ENCODE measurements around the gene LRMDA. TPM values are rescaled to one million over a fixed set of nuclear protein-coding genes. Genes with fewer than 3 reads are reported as not detected.

The LRMDA gene
- total and polyA plus RNA-seq, 4 experiments from 2014 or later, result not detected

DNA sequence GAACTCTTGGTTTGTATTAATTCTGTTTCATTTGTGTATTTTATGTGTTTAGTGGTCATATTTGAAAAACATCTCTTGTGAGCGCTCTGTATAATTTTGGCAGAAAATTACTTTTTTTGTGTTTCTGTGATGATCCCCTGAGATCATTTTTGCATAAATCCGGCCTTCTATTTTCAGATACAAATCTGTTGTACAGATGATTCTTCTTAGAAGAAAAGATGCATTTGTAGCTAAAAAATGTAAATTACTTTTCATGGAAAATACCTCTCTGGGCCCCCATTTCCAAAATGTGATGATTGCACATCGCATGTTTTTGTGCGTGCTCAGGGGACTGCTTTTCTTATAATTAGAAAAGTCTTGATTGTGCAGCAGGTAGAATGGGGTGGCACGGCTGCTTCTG, 395.4 kb downstream of the LRMDA start:
- no peak overlapping the region for H3K27ac ChIP-seq (ENCODE audit: low read depth, low read length)
- H3K36me3 Mint-ChIP-seq, result no peaks in the 10 kb centered on the region

DNA sequence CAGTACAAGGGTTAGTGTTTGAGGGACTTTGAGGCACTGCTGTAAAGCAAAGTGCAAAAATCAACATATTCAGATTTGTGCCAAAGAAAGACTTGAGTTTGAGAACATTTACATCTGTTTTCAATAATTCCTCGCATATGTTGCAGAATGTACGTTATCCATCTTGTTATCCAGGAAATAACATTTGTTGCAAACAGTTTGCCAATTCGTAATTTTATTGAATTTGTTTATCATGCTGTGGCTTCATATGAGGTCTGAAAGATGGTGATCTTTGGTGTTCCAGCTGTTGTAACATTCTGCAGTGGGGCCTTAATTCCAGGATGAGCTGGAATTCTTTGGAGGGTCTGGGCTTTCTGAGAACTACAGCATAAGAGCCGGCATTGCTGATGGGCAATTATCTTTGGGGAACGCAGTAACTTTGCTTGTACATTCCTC, 396.2 kb downstream of the LRMDA start:
- H3K4me1 Mint-ChIP-seq, result no peaks in the 10 kb centered on the region
- no peak overlapping the region for H3K4me3 ChIP-seq (ENCODE audit: low read length in 2 of 2)
- ChIA-PET POLR2A (ENCODE audit: partially characterized antibody) (no interaction called here), CTCF (ENCODE audit: partially characterized antibody) (no interaction called here)
- H3K27ac ChIP-seq (ENCODE audit: low read depth, low read length), result no peak overlapping the region
- H3K27ac Mint-ChIP-seq, result no peak overlapping the region
- DNase-seq, result no peak
- no peaks in the 10 kb centered on the region for H3K36me3 ChIP-seq (ENCODE audit: insufficient read depth, low read length)
- H3K36me3 Mint-ChIP-seq, result no peaks in the 10 kb centered on the region
- intact Hi-C loops (cut with micrococcal nuclease), result no loop called here
- no peak overlapping the region for H3K4me3 Mint-ChIP-seq
- H3K9me3 ChIP-seq (ENCODE audit: control insufficient read depth in 1 of 2, low read length in 2 of 2), result no peaks in the 10 kb centered on the region
- H3K27me3 Mint-ChIP-seq, result peaks cover 0 to 4% of the 10 kb centered on the region in 2 donors
- H3K4me1 ChIP-seq (ENCODE audit: insufficient read depth, low read length), result no peaks in the 10 kb centered on the region
- H3K27me3 ChIP-seq (ENCODE audit: insufficient read depth, low read length), result no peaks in the 10 kb centered on the region
- H3K9me3 Mint-ChIP-seq, result peaks cover 0 to 10% (median 7%) of the 10 kb centered on the region in 8 donors

More for the DNA sequence above, 395.4 kb downstream of the LRMDA start:
- ChIA-PET CTCF (ENCODE audit: partially characterized antibody) (no interaction called here), POLR2A (ENCODE audit: partially characterized antibody) (no interaction called here)
- no peaks in the 10 kb centered on the region for H3K36me3 ChIP-seq (ENCODE audit: insufficient read depth, low read length)
- Mint-ChIP-seq H3K27me3 (no peaks in the 10 kb centered on the region), H3K4me3 (no peak overlapping the region), H3K27ac (no peak overlapping the region), H3K9me3 (peaks cover 0 to 6% (median 1%) of the 10 kb centered on the region in 8 donors), H3K4me1 (no peaks in the 10 kb centered on the region)
- no peak for DNase-seq
- H3K4me3 ChIP-seq (ENCODE audit: low read length in 2 of 2), result no peak overlapping the region
- H3K9me3 ChIP-seq (ENCODE audit: control insufficient read depth in 1 of 2, low read length in 2 of 2), result no peaks in the 10 kb centered on the region
- no peaks in the 10 kb centered on the region for H3K27me3 ChIP-seq (ENCODE audit: insufficient read depth, low read length)
- intact Hi-C loops (cut with micrococcal nuclease), result no loop called here
- no peaks in the 10 kb centered on the region for H3K4me1 ChIP-seq (ENCODE audit: insufficient read depth, low read length)

DNA sequence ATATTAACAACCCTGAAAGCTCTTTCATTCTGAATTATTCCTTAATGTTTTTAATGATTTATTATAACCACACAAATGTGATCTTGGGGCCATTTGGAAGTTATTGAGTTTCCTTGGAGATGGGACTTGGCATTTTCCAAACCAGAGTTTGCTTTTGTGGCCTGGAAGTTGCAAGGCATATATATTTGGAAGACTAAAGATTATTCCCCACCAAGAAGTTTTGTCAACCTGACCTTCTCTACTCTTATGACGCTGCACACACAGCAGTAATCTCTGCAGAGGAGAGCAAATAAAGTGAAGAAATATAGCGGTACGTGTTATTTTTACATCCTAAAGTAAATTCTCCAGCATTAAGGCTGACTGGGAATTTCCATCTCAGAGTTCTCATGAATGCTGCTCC, 397.0 kb downstream of the LRMDA start:
- DNase-seq, result no peak
- intact Hi-C loops (cut with micrococcal nuclease), result no loop called here
- Mint-ChIP-seq H3K27ac (no peak overlapping the region), H3K4me1 (no peaks in the 10 kb centered on the region), H3K4me3 (no peak overlapping the region), H3K27me3 (peaks cover 0 to 4% of the 10 kb centered on the region in 2 donors), H3K9me3 (peaks cover 0 to 14% (median 9%) of the 10 kb centered on the region in 8 donors), H3K36me3 (no peaks in the 10 kb centered on the region)
- POLR2A ChIA-PET (ENCODE audit: partially characterized antibody), result no interaction called here
- Histone ChIP-seq H3K27me3 (ENCODE audit: insufficient read depth, low read length) (no peaks in the 10 kb centered on the region), H3K9me3 (ENCODE audit: control insufficient read depth in 1 of 2, low read length in 2 of 2) (no peaks in the 10 kb centered on the region), H3K27ac (ENCODE audit: low read depth, low read length) (no peak overlapping the region), H3K4me3 (ENCODE audit: low read length in 2 of 2) (no peak overlapping the region), H3K36me3 (ENCODE audit: insufficient read depth, low read length) (no peaks in the 10 kb centered on the region), H3K4me1 (ENCODE audit: insufficient read depth, low read length) (no peaks in the 10 kb centered on the region)
- CTCF ChIA-PET (ENCODE audit: partially characterized antibody), result no interaction called here

DNA sequence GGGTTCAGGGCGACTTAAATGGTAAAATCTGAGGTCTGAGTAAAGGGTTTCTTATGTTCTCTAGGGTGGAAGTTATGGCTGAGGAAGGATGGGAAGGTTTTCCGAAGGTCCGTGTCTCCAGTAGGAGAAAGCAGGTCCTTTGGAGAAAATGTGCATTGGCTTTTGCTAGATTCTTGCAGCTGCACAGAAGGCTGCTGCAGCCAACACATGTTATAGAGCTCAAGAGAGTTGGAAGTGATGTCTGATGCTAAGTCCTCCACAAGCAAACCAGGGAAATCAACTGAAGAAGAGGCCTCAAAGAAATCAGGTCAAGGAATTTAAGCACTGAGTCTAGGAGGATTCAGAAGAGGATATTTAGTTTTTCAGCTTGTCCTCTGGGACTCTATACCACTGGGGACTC, 404.6 kb downstream of the LRMDA start:
- Histone ChIP-seq H3K27me3 (ENCODE audit: insufficient read depth, low read length) (no peaks in the 10 kb centered on the region), H3K4me1 (ENCODE audit: insufficient read depth, low read length) (no peaks in the 10 kb centered on the region), H3K9me3 (ENCODE audit: control insufficient read depth in 1 of 2, low read length in 2 of 2) (no peaks in the 10 kb centered on the region), H3K36me3 (ENCODE audit: insufficient read depth, low read length) (no peaks in the 10 kb centered on the region), H3K27ac (ENCODE audit: low read depth, low read length) (no peak overlapping the region), H3K4me3 (ENCODE audit: low read length in 2 of 2) (no peak overlapping the region)
- DNase-seq, result no peak
- peaks cover 3 to 15% (median 6%) of the 10 kb centered on the region in 8 donors for H3K9me3 Mint-ChIP-seq
- no peak overlapping the region for H3K4me3 Mint-ChIP-seq
- intact Hi-C loops (cut with micrococcal nuclease), result no loop called here
- peaks cover 3 to 7% of the 10 kb centered on the region in 2 donors for H3K27me3 Mint-ChIP-seq
- no peak overlapping the region for H3K27ac Mint-ChIP-seq
- ChIA-PET POLR2A (ENCODE audit: partially characterized antibody) (no interaction called here), CTCF (ENCODE audit: partially characterized antibody) (no interaction called here)
- no peaks in the 10 kb centered on the region for H3K4me1 Mint-ChIP-seq
- H3K36me3 Mint-ChIP-seq, result no peaks in the 10 kb centered on the region

DNA sequence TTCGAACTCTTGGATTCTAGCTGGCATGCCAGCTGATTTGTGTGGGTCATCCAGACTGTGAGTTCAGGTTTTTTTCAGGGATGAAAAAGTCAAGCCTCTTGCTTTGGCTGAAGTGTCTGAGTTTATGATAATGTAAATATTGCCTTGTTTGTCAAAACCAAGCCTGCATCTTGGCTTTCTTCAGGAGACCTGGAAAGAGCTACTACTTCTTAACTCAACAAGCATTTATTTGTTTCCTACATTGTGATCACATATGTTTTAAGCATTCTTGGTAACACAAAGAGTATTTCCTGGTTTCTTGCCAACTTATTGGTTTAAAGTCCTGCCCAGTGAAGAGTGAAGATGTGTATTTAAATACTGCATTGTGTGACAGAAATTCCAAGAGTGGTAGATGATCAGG, 407.1 kb downstream of the LRMDA start:
- no peaks in the 10 kb centered on the region for H3K27me3 ChIP-seq (ENCODE audit: insufficient read depth, low read length)
- DNase-seq, result no peak
- Mint-ChIP-seq H3K27ac (no peak overlapping the region), H3K27me3 (peaks cover 3 to 5% of the 10 kb centered on the region in 2 donors), H3K4me1 (no peaks in the 10 kb centered on the region), H3K4me3 (no peak overlapping the region), H3K9me3 (peaks cover 0 to 3% (median under 1%) of the 10 kb centered on the region in 8 donors), H3K36me3 (no peaks in the 10 kb centered on the region)
- intact Hi-C loops (cut with micrococcal nuclease), result no loop called here
- no peaks in the 10 kb centered on the region for H3K36me3 ChIP-seq (ENCODE audit: insufficient read depth, low read length)
- POLR2A ChIA-PET (ENCODE audit: partially characterized antibody), result no interaction called here
- H3K4me3 ChIP-seq (ENCODE audit: low read length in 2 of 2), result no peak overlapping the region
- CTCF ChIA-PET (ENCODE audit: partially characterized antibody), result no interaction called here
- H3K27ac ChIP-seq (ENCODE audit: low read depth, low read length), result no peak overlapping the region
- no peaks in the 10 kb centered on the region for H3K4me1 ChIP-seq (ENCODE audit: insufficient read depth, low read length)
- no peaks in the 10 kb centered on the region for H3K9me3 ChIP-seq (ENCODE audit: control insufficient read depth in 1 of 2, low read length in 2 of 2)

DNA sequence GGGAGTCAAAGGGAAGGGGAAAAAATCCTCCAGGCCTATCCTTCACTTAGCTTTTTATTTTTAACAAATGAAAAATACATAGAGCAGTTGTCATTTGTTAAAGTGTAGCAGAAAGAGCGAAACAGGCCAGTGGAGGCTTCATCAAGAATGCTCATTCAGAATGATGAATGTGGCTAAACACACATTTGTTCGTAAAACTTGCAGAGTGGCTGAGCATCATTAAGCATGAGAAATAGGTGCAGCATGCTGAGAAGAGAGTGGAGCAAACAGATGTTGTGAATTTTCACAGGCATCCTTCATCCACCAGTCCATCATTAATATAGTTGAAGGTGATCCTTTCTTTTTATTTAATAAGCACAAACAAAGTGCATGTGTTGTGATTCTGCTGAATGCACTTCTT, 407.6 kb downstream of the LRMDA start:
- Histone ChIP-seq H3K4me3 (ENCODE audit: low read length in 2 of 2) (no peak overlapping the region), H3K36me3 (ENCODE audit: insufficient read depth, low read length) (no peaks in the 10 kb centered on the region), H3K27ac (ENCODE audit: low read depth, low read length) (no peak overlapping the region), H3K27me3 (ENCODE audit: insufficient read depth, low read length) (no peaks in the 10 kb centered on the region), H3K4me1 (ENCODE audit: insufficient read depth, low read length) (no peaks in the 10 kb centered on the region), H3K9me3 (ENCODE audit: control insufficient read depth in 1 of 2, low read length in 2 of 2) (no peaks in the 10 kb centered on the region)
- Mint-ChIP-seq H3K4me3 (no peak overlapping the region), H3K27ac (no peak overlapping the region), H3K27me3 (peaks cover 3 to 8% of the 10 kb centered on the region in 2 donors), H3K36me3 (no peaks in the 10 kb centered on the region), H3K4me1 (no peaks in the 10 kb centered on the region), H3K9me3 (peaks cover 0 to 3% (median 0%) of the 10 kb centered on the region in 8 donors)
- ChIA-PET POLR2A (ENCODE audit: partially characterized antibody) (no interaction called here), CTCF (ENCODE audit: partially characterized antibody) (no interaction called here)
- DNase-seq, result no peak
- intact Hi-C loops (cut with micrococcal nuclease), result no loop called here

DNA sequence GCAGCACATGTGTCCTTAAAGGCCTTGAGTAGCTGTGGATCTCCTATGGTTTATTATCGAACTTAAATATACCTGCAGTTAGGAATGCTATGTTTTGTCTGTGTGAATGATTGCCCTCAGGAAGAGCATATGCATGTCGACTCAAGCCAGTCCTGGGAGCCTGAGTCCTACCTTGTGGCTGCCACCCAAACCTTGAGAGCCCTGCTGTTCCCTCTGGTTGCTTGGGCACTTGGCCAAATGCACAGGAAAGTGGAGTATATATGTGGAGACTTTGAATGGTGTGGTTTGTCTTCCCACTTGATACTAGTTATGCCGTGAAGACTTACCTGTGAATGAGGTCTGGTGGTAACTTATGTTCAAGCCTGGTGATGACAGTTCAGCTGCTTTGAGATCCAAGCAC, 409.8 kb downstream of the LRMDA start:
- no peak overlapping the region for H3K27ac ChIP-seq (ENCODE audit: low read depth, low read length)
- H3K9me3 ChIP-seq (ENCODE audit: control insufficient read depth in 1 of 2, low read length in 2 of 2), result no peaks in the 10 kb centered on the region
- no peak overlapping the region for H3K4me3 ChIP-seq (ENCODE audit: low read length in 2 of 2)
- POLR2A ChIA-PET (ENCODE audit: partially characterized antibody), result no interaction called here
- H3K4me1 Mint-ChIP-seq, result no peaks in the 10 kb centered on the region
- H3K4me3 Mint-ChIP-seq, result no peak overlapping the region
- no peaks in the 10 kb centered on the region for H3K4me1 ChIP-seq (ENCODE audit: insufficient read depth, low read length)
- H3K27me3 Mint-ChIP-seq, result peaks cover 0 to 7% of the 10 kb centered on the region in 2 donors
- CTCF ChIA-PET (ENCODE audit: partially characterized antibody), result no interaction called here
- H3K27ac Mint-ChIP-seq, result no peak overlapping the region
- no peak for DNase-seq
- H3K27me3 ChIP-seq (ENCODE audit: insufficient read depth, low read length), result no peaks in the 10 kb centered on the region
- intact Hi-C loops (cut with micrococcal nuclease), result no loop called here
- no peaks in the 10 kb centered on the region for H3K36me3 Mint-ChIP-seq
- H3K36me3 ChIP-seq (ENCODE audit: insufficient read depth, low read length), result no peaks in the 10 kb centered on the region
- H3K9me3 Mint-ChIP-seq, result no peaks in the 10 kb centered on the region
